GM12891 (cell line): ENCODE data around the gene OR10A6.

Experiments used
- POLR2A ChIP-seq: IDR thresholded peaks from 2 replicates; pipeline ENCODE4 v1.6.1; 2011; ENCODE audit warnings: low read depth, low read length, control low read depth
- TAF1 ChIP-seq: IDR thresholded peaks from 2 replicates; pipeline ENCODE4 v1.6.1; 2011; ENCODE audit warnings: low read depth, low read length, control low read depth

- TF ChIP-seq TAF1 = no peak
- TF ChIP-seq POLR2A = no peak
Measured at GRCh38 chr11:7907121-7907520, 23.9 kb downstream of the OR10A6 start.
